ENCODE measurements around the gene ZNF524. TPM values are rescaled to one million over a fixed set of nuclear protein-coding genes. Genes with fewer than 3 reads are reported as not detected.

ZNF524 gene
- total and polyA plus RNA-seq, 9 of the 15 experiments (the other 6 are each of a cell fraction or from before 2014, with no cell fraction given) = 0.08 to 15.6 (median 2.9) TPM

DNA sequence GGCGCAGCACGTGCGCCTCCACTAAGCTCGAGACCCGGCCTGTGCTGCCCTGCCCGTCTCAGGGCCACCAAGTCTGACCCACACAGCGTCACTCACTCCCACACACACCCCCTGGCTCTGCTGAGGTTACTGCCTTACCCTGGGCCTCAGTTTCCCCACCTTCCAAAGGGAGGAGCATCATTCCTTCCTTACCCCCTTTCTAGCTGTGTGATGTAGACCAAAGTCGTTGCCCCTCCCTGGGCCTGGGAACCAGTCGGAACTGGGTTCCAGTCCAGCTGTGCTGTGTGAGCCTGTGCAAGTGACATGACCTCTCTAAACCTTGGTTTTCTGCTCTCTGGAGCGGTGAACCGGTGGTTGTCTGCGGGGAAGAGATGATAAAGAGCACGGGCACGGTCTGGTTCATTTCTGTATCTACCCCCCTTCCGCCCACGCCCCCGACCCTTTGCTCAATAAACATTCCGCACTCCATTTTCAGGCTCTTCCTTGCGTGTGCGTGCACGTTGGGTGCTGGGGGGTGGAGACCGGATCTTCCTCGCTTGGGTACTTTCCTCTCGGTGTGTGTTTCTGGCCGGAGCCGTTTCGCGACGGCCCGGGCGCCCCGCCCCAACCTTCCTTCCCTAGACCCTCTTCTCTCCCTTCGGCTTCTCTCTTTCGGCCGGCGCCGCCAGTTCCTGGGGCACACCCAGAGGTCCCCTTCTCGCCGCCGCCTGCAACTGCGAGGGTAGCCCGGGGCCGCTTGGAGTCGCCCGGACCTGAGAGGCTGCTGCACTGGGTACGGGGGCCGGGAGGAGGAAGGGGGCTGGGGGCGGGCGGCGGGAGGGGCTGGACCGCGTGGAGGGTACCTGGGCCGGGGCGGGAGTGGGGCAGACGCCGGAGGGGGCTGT lies 43.2 kb downstream of the ZNF524 start, which contains the start of gene ZNF581 (continued):
- TF ChIP-seq, protein P1, sequence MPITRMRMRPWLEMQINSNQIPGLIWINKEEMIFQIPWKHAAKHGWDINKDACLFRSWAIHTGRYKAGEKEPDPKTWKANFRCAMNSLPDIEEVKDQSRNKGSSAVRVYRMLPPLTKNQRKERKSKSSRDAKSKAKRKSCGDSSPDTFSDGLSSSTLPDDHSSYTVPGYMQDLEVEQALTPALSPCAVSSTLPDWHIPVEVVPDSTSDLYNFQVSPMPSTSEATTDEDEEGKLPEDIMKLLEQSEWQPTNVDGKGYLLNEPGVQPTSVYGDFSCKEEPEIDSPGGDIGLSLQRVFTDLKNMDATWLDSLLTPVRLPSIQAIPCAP (CRISPR knock-in tag; IDR thresholded peaks at IDR 0.05; ENCODE audit: borderline replicate concordance) = no peak
- TF ChIP-seq NR1H2 (CRISPR knock-in tag; IDR thresholded peaks at IDR 0.05) (no peak), ZNF253 (CRISPR knock-in tag; conservative IDR thresholded peaks at IDR 0.05) (no peak), SIN3A (IDR thresholded peaks at IDR 0.05; ENCODE audit: borderline replicate concordance in 2 of 2, control insufficient read depth in 1 of 2, low read depth in 2 of 2, low read length in 2 of 2) (peak; percentile 92 to 97), EP400 (IDR thresholded peaks at IDR 0.05) (peak; percentile 86; the same call in 1 of the 2 replicates), NCOA2 (IDR thresholded peaks at IDR 0.05; ENCODE audit: partially characterized antibody in 2 of 2) (no peak), ATF7 (IDR thresholded peaks at IDR 0.05) (peak; percentile 47), SP1 (CRISPR knock-in tag; IDR thresholded peaks at IDR 0.05) (peak; percentile 84), KLF1 (tag; IDR thresholded peaks at IDR 0.05) (no peak), ZKSCAN8 (CRISPR knock-in tag; IDR thresholded peaks at IDR 0.05) (no peak), ZBTB8A (IDR thresholded peaks at IDR 0.05; ENCODE audit: partially characterized antibody) (no peak), NFIC (IDR thresholded peaks at IDR 0.05) (0 out of 2 replicates have a peak, but pooled peaks have one; percentile 25), ZNF778 (CRISPR knock-in tag; IDR thresholded peaks at IDR 0.05) (no peak), SUPT5H (IDR thresholded peaks at IDR 0.05) (peak; percentile 68), CBX8 (IDR thresholded peaks at IDR 0.05; ENCODE audit: borderline replicate concordance, extremely low read depth, low read depth, low read length, poor library complexity, severe bottlenecking) (no peak), CBFA2T2 (conservative IDR thresholded peaks at IDR 0.05) (no peak)
- TF ChIP-seq, protein P2, sequence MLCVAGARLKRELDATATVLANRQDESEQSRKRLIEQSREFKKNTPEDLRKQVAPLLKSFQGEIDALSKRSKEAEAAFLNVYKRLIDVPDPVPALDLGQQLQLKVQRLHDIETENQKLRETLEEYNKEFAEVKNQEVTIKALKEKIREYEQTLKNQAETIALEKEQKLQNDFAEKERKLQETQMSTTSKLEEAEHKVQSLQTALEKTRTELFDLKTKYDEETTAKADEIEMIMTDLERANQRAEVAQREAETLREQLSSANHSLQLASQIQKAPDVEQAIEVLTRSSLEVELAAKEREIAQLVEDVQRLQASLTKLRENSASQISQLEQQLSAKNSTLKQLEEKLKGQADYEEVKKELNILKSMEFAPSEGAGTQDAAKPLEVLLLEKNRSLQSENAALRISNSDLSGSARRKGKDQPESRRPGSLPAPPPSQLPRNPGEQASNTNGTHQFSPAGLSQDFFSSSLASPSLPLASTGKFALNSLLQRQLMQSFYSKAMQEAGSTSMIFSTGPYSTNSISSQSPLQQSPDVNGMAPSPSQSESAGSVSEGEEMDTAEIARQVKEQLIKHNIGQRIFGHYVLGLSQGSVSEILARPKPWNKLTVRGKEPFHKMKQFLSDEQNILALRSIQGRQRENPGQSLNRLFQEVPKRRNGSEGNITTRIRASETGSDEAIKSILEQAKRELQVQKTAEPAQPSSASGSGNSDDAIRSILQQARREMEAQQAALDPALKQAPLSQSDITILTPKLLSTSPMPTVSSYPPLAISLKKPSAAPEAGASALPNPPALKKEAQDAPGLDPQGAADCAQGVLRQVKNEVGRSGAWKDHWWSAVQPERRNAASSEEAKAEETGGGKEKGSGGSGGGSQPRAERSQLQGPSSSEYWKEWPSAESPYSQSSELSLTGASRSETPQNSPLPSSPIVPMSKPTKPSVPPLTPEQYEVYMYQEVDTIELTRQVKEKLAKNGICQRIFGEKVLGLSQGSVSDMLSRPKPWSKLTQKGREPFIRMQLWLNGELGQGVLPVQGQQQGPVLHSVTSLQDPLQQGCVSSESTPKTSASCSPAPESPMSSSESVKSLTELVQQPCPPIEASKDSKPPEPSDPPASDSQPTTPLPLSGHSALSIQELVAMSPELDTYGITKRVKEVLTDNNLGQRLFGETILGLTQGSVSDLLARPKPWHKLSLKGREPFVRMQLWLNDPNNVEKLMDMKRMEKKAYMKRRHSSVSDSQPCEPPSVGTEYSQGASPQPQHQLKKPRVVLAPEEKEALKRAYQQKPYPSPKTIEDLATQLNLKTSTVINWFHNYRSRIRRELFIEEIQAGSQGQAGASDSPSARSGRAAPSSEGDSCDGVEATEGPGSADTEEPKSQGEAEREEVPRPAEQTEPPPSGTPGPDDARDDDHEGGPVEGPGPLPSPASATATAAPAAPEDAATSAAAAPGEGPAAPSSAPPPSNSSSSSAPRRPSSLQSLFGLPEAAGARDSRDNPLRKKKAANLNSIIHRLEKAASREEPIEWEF (CRISPR knock-in tag; IDR thresholded peaks at IDR 0.05) = no peak
- TF ChIP-seq, protein P3, sequence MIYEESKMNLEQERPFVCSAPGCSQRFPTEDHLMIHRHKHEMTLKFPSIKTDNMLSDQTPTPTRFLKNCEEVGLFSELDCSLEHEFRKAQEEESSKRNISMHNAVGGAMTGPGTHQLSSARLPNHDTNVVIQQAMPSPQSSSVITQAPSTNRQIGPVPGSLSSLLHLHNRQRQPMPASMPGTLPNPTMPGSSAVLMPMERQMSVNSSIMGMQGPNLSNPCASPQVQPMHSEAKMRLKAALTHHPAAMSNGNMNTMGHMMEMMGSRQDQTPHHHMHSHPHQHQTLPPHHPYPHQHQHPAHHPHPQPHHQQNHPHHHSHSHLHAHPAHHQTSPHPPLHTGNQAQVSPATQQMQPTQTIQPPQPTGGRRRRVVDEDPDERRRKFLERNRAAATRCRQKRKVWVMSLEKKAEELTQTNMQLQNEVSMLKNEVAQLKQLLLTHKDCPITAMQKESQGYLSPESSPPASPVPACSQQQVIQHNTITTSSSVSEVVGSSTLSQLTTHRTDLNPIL (CRISPR knock-in tag; IDR thresholded peaks at IDR 0.05) = no peak; the same call in 1 of the 2 replicates
- TF ChIP-seq, protein P4, sequence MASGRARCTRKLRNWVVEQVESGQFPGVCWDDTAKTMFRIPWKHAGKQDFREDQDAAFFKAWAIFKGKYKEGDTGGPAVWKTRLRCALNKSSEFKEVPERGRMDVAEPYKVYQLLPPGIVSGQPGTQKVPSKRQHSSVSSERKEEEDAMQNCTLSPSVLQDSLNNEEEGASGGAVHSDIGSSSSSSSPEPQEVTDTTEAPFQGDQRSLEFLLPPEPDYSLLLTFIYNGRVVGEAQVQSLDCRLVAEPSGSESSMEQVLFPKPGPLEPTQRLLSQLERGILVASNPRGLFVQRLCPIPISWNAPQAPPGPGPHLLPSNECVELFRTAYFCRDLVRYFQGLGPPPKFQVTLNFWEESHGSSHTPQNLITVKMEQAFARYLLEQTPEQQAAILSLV (tag; IDR thresholded peaks at IDR 0.05) = no peak
